ENCODE results near the gene MED9.
"Not testable (repeated sequence)": the region's sequence is repeated elsewhere in the genome, so short reads cannot be mapped to it uniquely, and the experiment has no call there.

- TF ChIP-seq, protein P1, sequence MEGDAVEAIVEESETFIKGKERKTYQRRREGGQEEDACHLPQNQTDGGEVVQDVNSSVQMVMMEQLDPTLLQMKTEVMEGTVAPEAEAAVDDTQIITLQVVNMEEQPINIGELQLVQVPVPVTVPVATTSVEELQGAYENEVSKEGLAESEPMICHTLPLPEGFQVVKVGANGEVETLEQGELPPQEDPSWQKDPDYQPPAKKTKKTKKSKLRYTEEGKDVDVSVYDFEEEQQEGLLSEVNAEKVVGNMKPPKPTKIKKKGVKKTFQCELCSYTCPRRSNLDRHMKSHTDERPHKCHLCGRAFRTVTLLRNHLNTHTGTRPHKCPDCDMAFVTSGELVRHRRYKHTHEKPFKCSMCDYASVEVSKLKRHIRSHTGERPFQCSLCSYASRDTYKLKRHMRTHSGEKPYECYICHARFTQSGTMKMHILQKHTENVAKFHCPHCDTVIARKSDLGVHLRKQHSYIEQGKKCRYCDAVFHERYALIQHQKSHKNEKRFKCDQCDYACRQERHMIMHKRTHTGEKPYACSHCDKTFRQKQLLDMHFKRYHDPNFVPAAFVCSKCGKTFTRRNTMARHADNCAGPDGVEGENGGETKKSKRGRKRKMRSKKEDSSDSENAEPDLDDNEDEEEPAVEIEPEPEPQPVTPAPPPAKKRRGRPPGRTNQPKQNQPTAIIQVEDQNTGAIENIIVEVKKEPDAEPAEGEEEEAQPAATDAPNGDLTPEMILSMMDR (IDR thresholded peaks at IDR 0.05; ENCODE audit: poor library complexity, severe bottlenecking), result not testable (repeated sequence)
- not testable (repeated sequence) for TF ChIP-seq POLR2AphosphoS5 (IDR thresholded peaks at IDR 0.05); EZH2 (IDR thresholded peaks at IDR 0.05; ENCODE audit: borderline replicate concordance, insufficient read depth, low read length, poor library complexity, severe bottlenecking); EP300 (conservative IDR thresholded peaks at IDR 0.05; ENCODE audit: poor library complexity, severe bottlenecking); RAD21 (conservative IDR thresholded peaks at IDR 0.05); MXI1 (conservative IDR thresholded peaks at IDR 0.05; ENCODE audit: poor library complexity, severe bottlenecking)
Observed at GRCh38 chr17:17454700-17455099, 22.1 kb upstream of the MED9 start.

All from neural cell (in vitro differentiated cells).